Neural progenitor cell (in vitro differentiated cells): ENCODE measurements around the gene ARAF.

Experiments used
- EZH2 ChIP-seq: fragments of 200-600 bp; sonication (generic); IDR thresholded peaks from 2 replicates; pipeline ENCODE4 v1.6.1; 2017; ENCODE audit warnings: antibody characterized with exemption, mild to moderate bottlenecking, moderate library complexity
- EZH2phosphoT487 ChIP-seq: fragments of 200-600 bp; sonication (generic); IDR thresholded peaks from 2 replicates; pipeline ENCODE4 v1.6.1; 2017; ENCODE audit warnings: antibody characterized with exemption
- TF ChIP-seq, protein P1 (sequence below): fragments of 200-600 bp; sonication (generic); IDR thresholded peaks from 2 replicates; pipeline ENCODE4 v1.5.1; 2017; ENCODE audit warnings: antibody characterized with exemption, mild to moderate bottlenecking

DNA sequence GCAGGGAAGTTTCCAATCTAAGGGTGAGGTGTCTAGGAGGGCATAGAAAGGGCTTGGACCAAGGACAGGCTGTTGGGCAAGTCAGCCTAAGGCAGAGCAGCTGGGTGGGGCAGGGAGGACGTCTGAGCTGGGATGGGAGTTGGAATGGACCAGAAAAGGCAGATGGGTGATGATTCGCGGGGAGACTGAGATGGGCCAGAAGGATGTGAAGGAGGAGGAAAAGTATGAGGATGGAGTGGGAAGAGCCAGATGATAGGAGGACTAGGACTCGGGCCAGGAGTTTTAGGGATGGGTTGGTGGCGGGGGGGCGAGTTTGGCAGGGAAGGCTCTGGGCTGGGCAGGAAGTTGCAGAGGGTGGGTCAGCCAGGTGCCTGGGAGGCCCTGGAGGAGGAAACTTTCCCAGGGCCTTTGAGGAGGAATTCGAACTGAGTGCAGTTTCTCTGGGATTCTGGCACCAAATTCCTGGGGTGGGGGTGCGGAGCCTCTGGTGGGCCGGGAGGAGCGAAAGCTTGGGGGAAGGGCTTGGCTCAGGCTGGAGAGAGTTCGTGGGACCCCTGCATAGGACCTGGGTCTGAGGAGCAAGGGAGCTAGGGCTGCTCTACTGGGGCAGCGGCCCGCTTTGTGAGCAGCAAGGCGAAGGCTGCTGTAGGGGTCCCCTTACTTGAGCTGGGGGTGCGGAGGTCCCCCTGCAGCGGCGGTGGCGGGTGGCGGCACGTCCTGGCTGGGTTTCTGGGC is 12.5 kb downstream of the ARAF start:
- TF ChIP-seq, protein P1, sequence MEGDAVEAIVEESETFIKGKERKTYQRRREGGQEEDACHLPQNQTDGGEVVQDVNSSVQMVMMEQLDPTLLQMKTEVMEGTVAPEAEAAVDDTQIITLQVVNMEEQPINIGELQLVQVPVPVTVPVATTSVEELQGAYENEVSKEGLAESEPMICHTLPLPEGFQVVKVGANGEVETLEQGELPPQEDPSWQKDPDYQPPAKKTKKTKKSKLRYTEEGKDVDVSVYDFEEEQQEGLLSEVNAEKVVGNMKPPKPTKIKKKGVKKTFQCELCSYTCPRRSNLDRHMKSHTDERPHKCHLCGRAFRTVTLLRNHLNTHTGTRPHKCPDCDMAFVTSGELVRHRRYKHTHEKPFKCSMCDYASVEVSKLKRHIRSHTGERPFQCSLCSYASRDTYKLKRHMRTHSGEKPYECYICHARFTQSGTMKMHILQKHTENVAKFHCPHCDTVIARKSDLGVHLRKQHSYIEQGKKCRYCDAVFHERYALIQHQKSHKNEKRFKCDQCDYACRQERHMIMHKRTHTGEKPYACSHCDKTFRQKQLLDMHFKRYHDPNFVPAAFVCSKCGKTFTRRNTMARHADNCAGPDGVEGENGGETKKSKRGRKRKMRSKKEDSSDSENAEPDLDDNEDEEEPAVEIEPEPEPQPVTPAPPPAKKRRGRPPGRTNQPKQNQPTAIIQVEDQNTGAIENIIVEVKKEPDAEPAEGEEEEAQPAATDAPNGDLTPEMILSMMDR = no peak
- TF ChIP-seq EZH2 (no peak), EZH2phosphoT487 (no peak)
